Endometrial microvascular endothelial cells (primary cell): ENCODE data around the gene FARP2. TPM values are rescaled to one million over a fixed set of nuclear protein-coding genes. Genes with fewer than 3 reads are reported as not detected.
"Not testable (repeated sequence)": the region's sequence is repeated elsewhere in the genome, so short reads cannot be mapped to it uniquely, and the experiment has no call there.

Experiments
- in situ Hi-C: cut with HindIII; loops from 2 replicates; pipeline ENCODE4 v1.10.0; 2017; ENCODE audit warnings: low sequenced_read_pairs, low pct_unique_long_range_greater_than_20kb; ENCODE audit errors: inconsistent ontology term
- total RNA-seq: library from RNA; depleted of rRNA; stranded (reverse); fragments of >200 nt; gene quantifications from one replicate; pipeline ENCODE4 v1.2.3, GENCODE V29; 2015; ENCODE audit errors: inconsistent ontology term

The FARP2 gene
- total RNA-seq, 1 donor from 2014 or later = 58.1 TPM

- in situ Hi-C loops = no loop called here
These were observed 3.5 kb downstream of the FARP2 start for GRCh38 chr2:241359481-241360045.

DNA sequence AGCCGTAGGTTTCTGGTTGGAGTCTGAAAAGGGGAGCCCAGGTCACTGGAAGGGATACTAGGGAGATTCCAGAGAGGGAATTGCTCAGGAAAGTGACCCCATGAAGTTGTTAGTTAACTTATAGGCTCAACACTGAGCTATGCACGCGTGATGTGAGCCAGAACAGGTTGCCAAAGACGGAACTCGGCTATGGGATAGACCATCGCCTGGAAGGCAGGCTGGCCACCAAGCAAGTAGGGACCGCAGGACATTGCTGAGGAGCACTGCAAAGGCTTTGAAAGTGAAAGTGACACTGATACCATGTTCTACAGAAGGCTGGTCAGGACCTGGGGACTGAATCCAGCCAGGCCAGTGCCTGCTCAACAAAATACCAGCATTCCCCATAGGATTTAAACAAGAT is 7.3 kb downstream of the FARP2 start:
- in situ Hi-C loops = no loop called here

DNA sequence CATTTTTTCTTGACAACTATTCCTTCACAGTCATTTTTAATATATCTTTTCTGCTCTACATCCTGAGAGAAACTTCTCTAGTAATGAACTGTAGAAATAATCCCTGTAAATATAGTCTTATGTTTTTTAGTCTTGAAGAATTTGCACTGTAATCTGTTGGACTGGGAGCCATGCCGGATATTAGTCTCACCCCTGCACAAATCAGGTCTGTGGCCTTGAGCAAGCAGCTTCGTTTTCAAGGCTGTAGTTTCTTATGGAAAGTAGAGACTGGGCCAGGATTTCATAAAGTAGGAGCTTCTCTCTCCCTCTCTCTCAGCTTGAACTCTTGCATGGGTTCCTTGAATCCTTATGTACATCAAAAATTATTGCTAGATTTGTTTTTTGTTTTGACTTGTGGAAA is 8.7 kb downstream of the FARP2 start:
- in situ Hi-C loops = no loop called here

DNA sequence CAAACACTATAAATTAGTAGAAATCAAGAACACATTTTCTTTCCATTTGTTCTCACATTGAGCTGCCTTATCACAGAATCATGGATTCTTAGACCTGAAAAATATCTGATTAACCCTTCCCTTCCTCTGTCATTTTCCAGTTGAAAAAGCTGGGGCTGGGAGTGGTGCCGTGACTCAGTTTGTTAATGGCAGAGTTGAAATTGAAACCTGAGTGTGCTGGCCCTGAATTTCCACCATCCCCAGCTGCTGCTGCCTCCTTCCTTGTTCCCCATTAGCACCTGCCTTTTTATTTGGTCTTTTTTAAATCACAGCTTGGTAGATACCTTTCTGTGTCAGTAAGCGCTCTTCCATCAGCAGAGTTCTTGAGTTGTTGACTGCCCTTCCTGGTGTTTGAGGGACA is 10.6 kb downstream of the FARP2 start:
- in situ Hi-C loops = no loop called here

- in situ Hi-C loops = no loop called here
These were observed 12.6 kb downstream of the FARP2 start for GRCh38 chr2:241368643-241369042.

DNA sequence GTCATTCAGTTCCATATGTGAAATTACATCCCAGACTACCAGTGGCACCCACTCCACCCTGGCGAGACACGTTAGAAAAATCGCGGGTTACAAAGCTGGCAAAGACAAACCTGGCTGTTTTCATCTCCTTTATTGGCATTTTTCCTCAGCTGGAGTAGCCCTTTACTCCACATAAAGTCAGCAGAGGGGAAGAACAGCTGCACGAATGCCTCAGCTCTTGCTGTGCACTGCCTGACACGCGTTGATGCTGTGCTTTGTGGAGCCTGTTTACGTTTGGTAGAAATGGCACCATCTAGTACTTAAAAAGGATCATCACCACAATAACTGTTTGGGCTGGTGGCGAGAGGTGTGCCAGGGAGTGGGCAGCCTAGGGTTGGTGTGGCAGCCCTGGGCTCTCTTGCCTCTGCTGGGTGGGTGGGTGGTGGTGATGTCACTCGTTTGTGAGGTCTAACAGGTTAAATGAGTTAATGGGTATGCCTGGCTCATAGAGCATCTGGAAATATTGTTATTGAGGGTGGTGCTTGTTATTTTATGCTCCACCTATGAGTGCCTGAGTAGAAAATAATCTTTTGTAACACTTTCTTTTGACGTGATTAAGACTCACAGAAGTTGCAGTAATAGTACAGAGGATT is 16.4 kb downstream of the FARP2 start:
- in situ Hi-C loops = no loop called here

DNA sequence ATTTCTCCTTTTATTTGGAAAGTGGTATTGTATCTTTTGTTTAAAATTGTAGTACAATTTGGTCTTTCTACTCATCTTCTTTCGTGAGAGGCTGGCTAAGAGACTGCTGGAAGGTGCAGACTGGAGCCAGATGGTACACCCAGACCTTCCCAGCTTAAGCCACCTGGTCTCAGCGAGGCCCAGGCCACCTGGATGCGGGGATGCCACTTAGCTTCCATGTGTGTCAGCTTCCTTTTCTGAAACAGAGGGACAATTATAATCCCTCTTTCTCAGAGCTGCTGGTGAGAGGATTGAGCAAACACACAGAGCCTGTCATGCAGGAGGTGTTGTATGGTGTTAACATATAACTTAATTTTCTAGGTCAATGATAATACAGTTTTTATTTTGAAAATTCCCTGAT is 17.4 kb downstream of the FARP2 start:
- in situ Hi-C loops = no loop called here

DNA sequence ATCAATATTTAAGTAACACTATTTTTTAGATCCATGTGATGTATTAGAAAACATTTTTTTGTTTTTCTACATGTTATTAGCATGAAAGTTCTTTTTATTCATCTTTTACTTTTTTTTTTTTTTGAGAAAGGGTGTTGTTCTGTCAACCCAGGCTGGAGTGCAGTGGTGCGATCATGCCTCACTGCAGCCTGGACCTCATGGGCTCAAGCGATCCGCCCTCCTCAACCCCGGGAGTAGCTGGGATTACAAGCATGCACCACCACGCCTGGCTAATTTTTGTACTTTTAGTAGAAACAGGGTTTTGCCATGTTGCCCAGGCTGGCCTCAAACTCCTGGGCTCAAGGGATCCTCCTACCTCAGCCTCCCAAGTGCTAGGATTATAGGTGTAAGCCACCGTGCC is 17.8 kb downstream of the FARP2 start:
- in situ Hi-C loops = not testable (repeated sequence)

GRCh38 chr2:241375300-241375699 is 19.2 kb downstream of the FARP2 start:
- in situ Hi-C loops = no loop called here

- in situ Hi-C loops = no loop called here
These were observed 20.7 kb downstream of the FARP2 start for GRCh38 chr2:241376808-241377207.

- in situ Hi-C loops = no loop called here
These were observed 22.7 kb downstream of the FARP2 start for GRCh38 chr2:241378816-241379215.

DNA sequence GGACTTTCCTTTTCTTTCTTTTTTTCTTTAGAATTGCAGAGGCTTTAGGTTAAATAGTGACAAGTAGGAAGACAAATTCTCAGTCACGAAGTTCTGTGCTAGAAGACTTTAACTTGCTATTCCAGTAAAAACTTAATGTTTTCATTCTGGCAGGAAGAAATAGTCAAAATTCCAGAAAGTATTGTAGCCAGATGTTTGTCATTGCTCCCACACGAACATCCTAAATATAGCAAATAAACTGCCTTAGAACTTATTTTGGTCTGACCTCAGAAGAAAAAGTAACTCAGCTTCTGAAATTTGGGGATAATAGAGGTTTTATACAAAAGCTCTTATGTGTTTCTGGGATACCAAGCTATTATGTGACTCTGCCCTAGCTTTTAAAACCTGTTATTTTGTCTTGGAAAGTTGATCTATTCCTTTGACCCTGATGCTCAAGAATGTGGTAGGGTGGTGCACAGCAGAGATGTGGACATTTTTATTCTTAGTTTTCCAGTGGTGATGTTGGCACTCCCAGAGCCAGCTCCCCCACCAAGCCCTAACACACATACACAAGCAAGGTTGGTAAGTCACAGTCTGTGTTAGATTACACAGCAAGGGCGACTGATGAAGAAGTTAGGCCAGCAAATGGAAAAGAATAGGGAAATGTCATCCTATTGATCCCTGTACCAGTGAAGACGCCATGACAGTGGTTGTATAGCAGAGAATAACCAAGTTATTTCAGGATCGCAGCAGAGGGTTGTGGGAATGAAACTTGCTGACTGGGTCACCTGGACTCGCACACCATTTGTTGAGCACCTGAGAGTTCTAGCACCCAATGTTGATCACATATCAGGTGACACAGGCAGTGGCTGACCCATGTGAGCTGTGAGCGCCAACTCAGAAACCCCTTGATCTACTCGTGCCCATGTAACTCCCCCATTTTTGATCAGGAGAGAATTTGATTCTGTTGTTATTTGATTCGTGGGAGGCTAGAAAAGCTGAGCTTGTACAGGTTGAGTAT is 23.7 kb downstream of the FARP2 start:
- in situ Hi-C loops = no loop called here

- in situ Hi-C loops = no loop called here
These were observed 25.8 kb downstream of the FARP2 start for GRCh38 chr2:241381872-241382271.

GRCh38 chr2:241385450-241385849 is 29.4 kb downstream of the FARP2 start:
- in situ Hi-C loops = not testable (repeated sequence)

GRCh38 chr2:241386519-241386918 is 30.4 kb downstream of the FARP2 start:
- in situ Hi-C loops = no loop called here

DNA sequence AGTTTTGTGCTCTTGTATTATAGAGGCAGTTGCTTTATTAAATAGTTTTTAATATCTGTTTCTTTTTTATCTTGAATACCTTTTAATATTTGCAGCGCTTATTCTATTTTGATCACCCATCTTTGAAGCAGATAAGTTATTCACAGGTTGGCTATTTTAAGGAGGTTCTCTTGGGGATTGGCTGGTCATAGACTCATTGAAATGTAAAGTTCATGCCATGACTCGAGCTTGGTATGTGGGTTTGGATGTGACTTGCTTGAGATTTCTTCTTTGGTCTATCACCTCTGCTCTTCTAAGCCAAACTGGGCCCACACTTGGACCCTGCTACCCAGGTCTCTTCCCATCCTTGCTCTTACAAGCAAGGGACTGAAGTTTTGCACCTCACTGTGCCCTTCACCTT is 33.6 kb downstream of the FARP2 start:
- in situ Hi-C loops = no loop called here

GRCh38 chr2:241390301-241391206 is 34.5 kb downstream of the FARP2 start:
- in situ Hi-C loops = no loop called here

DNA sequence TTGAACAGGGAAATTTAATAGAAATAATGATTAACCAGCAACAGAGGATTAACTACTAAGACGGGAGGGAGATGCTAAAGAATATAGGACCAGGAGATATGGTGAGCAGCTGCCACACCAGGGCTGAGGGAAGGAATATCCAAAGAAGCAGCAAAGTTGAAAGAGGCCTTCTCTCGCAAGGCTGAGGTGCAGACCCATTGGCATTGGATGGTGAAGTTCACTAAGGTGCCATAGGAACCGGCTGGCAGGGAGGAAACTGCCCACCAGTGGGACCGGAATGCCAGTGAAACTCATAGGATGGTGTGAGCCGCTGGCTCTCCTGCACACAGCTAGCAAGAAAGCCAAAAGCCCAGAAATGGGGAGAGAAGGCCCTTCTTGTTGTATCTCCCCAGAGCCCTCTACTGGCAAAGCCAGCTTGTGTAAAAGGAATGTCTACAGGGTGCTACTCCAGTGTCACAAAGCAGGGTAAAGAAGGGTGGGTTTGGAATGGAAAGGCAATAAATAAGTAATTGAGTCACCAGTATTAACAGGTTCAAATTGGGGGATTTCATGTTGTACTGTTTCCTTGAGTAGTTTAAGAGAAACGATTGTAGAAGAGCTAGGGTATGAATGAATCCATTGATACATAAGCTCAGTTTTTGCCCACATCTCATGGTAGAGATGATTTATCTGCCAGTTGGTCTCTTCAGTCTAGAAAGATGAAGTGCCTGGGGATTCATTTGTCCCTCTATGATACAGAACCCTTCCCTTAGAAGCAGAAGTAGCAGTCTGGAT is 36.0 kb downstream of the FARP2 start:
- in situ Hi-C loops = no loop called here
